H1 (cell line): ENCODE data around the gene TRIOBP. TPM values are rescaled to one million over a fixed set of nuclear protein-coding genes. Genes with fewer than 3 reads are reported as not detected.
"Not testable (repeated sequence)": the region's sequence is repeated elsewhere in the genome, so short reads cannot be mapped to it uniquely, and the experiment has no call there.

Experiments
- CTCF ChIA-PET: fragments of 300-600 bp; sonication (Branson Sonifier 250); formaldehyde crosslinking; loops from one replicate; lab custom pipeline; 2021; ENCODE audit not compliant: partially characterized antibody; lab: Charles Lee
- POLR2A ChIA-PET: fragments of 300-600 bp; sonication (Branson Sonifier 250); formaldehyde crosslinking; loops from one replicate; lab custom pipeline; 2021; ENCODE audit warnings: inconsistent platforms; ENCODE audit not compliant: partially characterized antibody; lab: Charles Lee
- DNase-seq, 2 experiments: peaks; one replicate each; pipeline versions ENCODE4 v3.0.0 to v3.0.0-alpha.2; 2010 to 2022; ENCODE audit warnings: low spot score in 2 of 2, low read depth in 1 of 2, mixed read lengths in 1 of 2
- FAIRE-seq: peaks from 2 replicates; lab custom pipeline; 2011; peaks lifted over from hg19 to GRCh38; lab: Jason Lieb, UNC
- H2AFZ ChIP-seq: 2 replicates; pipeline ENCODE4 v1.8.1; 2012; ENCODE audit warnings: low read length, inconsistent platforms
- H2AK5ac ChIP-seq: 2 replicates; pipeline ENCODE4 v1.6.1; 2013; ENCODE audit warnings: low read depth, low read length
- H2BK120ac ChIP-seq: replicated peaks from 2 replicates; pipeline ENCODE3; 2013; ENCODE audit warnings: low read depth, low read length, inconsistent platforms
- H2BK12ac ChIP-seq: 2 replicates; pipeline ENCODE4 v1.6.1; 2013; ENCODE audit warnings: low read depth, low read length
- H2BK15ac ChIP-seq: 2 replicates; pipeline ENCODE4 v1.6.1; 2013; ENCODE audit warnings: low read length
- H2BK20ac ChIP-seq: 2 replicates; pipeline ENCODE4 v1.6.1; 2013; ENCODE audit warnings: low read length
- H2BK5ac ChIP-seq: 2 replicates; pipeline ENCODE4 v1.6.1; 2013; ENCODE audit warnings: low read depth, low read length
- H3K14ac ChIP-seq: 2 replicates; pipeline ENCODE4 v1.6.1; 2013; ENCODE audit warnings: inconsistent platforms; ENCODE audit not compliant: insufficient read length
- H3K18ac ChIP-seq: 2 replicates; pipeline ENCODE4 v1.6.1; 2013; ENCODE audit warnings: low read length; ENCODE audit errors: extremely low read depth
- H3K23ac ChIP-seq: 2 replicates; pipeline ENCODE4 v1.6.1; 2013; ENCODE audit warnings: inconsistent platforms; ENCODE audit not compliant: insufficient read length
- H3K23me2 ChIP-seq: 2 replicates; pipeline ENCODE4 v1.6.1; 2013; ENCODE audit warnings: low read depth, low read length
- H3K27ac ChIP-seq: 2 replicates; pipeline ENCODE4 v1.6.1; 2011; ENCODE audit warnings: low read depth, low read length, inconsistent platforms
- H3K27me3 ChIP-seq, 4 experiments: replicated peaks in 1 of 4; 1 replicate in 1 of 4; 2 replicates in 3 of 4; pipeline versions ENCODE4 v1.6.1 to v1.8.1; 2011 to 2013; ENCODE audit warnings: low read length in 3 of 4, mild to moderate bottlenecking in 3 of 4, inconsistent platforms in 2 of 4, mixed read lengths in 2 of 4, moderate library complexity in 1 of 4; ENCODE audit not compliant: control insufficient read depth in 3 of 4, insufficient read depth in 3 of 4; ENCODE audit errors: extremely low read depth in 1 of 4
- H3K36me3 ChIP-seq, 4 experiments: 2 replicates each; pipeline versions ENCODE4 v1.6.1 to v1.8.1; 2011 to 2013; ENCODE audit warnings: mild to moderate bottlenecking in 4 of 4, low read length in 3 of 4, moderate library complexity in 2 of 4, control low read depth in 1 of 4, inconsistent platforms in 1 of 4; ENCODE audit not compliant: insufficient read depth in 4 of 4, control insufficient read depth in 2 of 4
- H3K4ac ChIP-seq: replicated peaks from 2 replicates; pipeline ENCODE3; 2013; ENCODE audit warnings: low read length, low read depth, mixed read lengths, inconsistent platforms; ENCODE audit not compliant: insufficient read length
- H3K4me1 ChIP-seq, 4 experiments: replicated peaks in 1 of 4; 1 replicate in 1 of 4; 2 replicates in 3 of 4; pipeline versions ENCODE4 v1.6.1 to v1.8.1; 2011 to 2013; ENCODE audit warnings: low read length in 3 of 4, inconsistent platforms in 2 of 4, mixed read lengths in 1 of 4; ENCODE audit not compliant: insufficient read depth in 4 of 4, control insufficient read depth in 3 of 4
- H3K4me2 ChIP-seq, 2 experiments: 2 replicates each; pipeline versions ENCODE4 v1.6.1 to v1.8.1; 2011 to 2013; ENCODE audit warnings: low read depth in 2 of 2, low read length in 2 of 2, control low read depth in 1 of 2, inconsistent platforms in 1 of 2, mild to moderate bottlenecking in 1 of 2; ENCODE audit not compliant: insufficient read depth in 1 of 2
- H3K4me3 ChIP-seq, 4 experiments: fragments of 200-600, 300-600 bp in 1 of 4; sonication (generic), shearing (Covaris generic), sonication (Bioruptor Twin) in 1 of 4; 2 replicates each; pipeline versions ENCODE4 v1.5.1 to v1.8.1; 2011 to 2016; ENCODE audit warnings: low read length in 4 of 4, low read depth in 3 of 4, control low read depth in 2 of 4, inconsistent platforms in 2 of 4, mild to moderate bottlenecking in 2 of 4, mixed read lengths in 1 of 4, moderate library complexity in 1 of 4; ENCODE audit not compliant: insufficient read depth in 2 of 4; ENCODE audit errors: extremely low read depth in 1 of 4
- H3K56ac ChIP-seq: replicated peaks from 2 replicates; pipeline ENCODE3; 2013; ENCODE audit warnings: low read depth, mild to moderate bottlenecking, mixed read lengths, low read length, inconsistent platforms; ENCODE audit not compliant: insufficient read length
- H3K79me1 ChIP-seq: 2 replicates; pipeline ENCODE4 v1.6.1; 2013; ENCODE audit warnings: low read depth, low read length, control low read depth
- H3K79me2 ChIP-seq, 2 experiments: 2 replicates each; pipeline versions ENCODE4 v1.6.1 to v1.8.1; 2012 to 2013; ENCODE audit warnings: low read length in 2 of 2, mild to moderate bottlenecking in 2 of 2, inconsistent platforms in 1 of 2; ENCODE audit not compliant: insufficient read depth in 2 of 2, control insufficient read depth in 1 of 2
- H3K9ac ChIP-seq, 4 experiments: replicated peaks in 1 of 4; 1 replicate in 1 of 4; 2 replicates in 3 of 4; pipeline versions ENCODE4 v1.6.1 to v1.8.1; 2011 to 2013; ENCODE audit warnings: low read depth in 3 of 4, low read length in 3 of 4, control low read depth in 2 of 4, mild to moderate bottlenecking in 2 of 4, moderate library complexity in 2 of 4, inconsistent platforms in 1 of 4; ENCODE audit errors: extremely low read depth in 1 of 4
- H3K9me3 ChIP-seq, 2 experiments: 2 replicates each; pipeline versions ENCODE4 v1.6.1 to v1.8.1; 2012 to 2013; ENCODE audit warnings: mild to moderate bottlenecking in 2 of 2, moderate library complexity in 2 of 2, control low read depth in 1 of 2, inconsistent platforms in 1 of 2, low read depth in 1 of 2, low read length in 1 of 2, mixed read lengths in 1 of 2; ENCODE audit not compliant: insufficient read depth in 2 of 2
- H4K20me1 ChIP-seq, 2 experiments: replicated peaks in 1 of 2; 2 replicates each; pipeline versions ENCODE3 to v1.8.1; 2011 to 2013; ENCODE audit warnings: inconsistent platforms in 2 of 2, low read length in 2 of 2, mild to moderate bottlenecking in 1 of 2; ENCODE audit not compliant: insufficient read depth in 2 of 2, control insufficient read depth in 1 of 2
- H4K5ac ChIP-seq: 2 replicates; pipeline ENCODE4 v1.6.1; 2013; ENCODE audit warnings: low read length, low read depth, mixed read lengths, inconsistent platforms; ENCODE audit not compliant: insufficient read length
- H4K8ac ChIP-seq: 2 replicates; pipeline ENCODE4 v1.8.0; 2013; ENCODE audit warnings: mild to moderate bottlenecking, moderate library complexity, low read length, inconsistent platforms; ENCODE audit not compliant: insufficient read depth; ENCODE audit errors: extremely low read depth
- H4K91ac ChIP-seq: replicated peaks from 2 replicates; pipeline ENCODE3; 2013; ENCODE audit warnings: low read length, mixed read lengths, inconsistent platforms; ENCODE audit not compliant: insufficient read length
- WGBS, 2 experiments: shearing (Covaris generic) in 1 of 2; methylation state at CpG; one replicate each; pipeline versions ENCODE4 v1.1.6 to v1.1.7; 2013 to 2015; ENCODE audit warnings: low lambda C conversion rate in 2 of 2, mixed read lengths in 2 of 2, inconsistent platforms in 1 of 2, low coverage in 1 of 2, missing lambda C conversion rate in 1 of 2; ENCODE audit not compliant: insufficient replicate concordance in 2 of 2, insufficient coverage in 1 of 2, insufficient read length in 1 of 2; ENCODE audit errors: extremely low coverage in 1 of 2, missing lambda C conversion rate in 1 of 2; 5-methylcytosine and 5-hydroxymethylcytosine counted together
- polyA plus RNA-seq, 7 experiments: library from polyadenylated mRNA; depleted of rRNA in 3 of 7; stranded (reverse) in 5 of 7; unstranded in 2 of 7; fragments of >200 nt in 5 of 7; fragments of 200-250 nt in 2 of 7; gene quantifications; 1 replicate in 5 of 7; 2 replicates in 1 of 7; 4 replicates in 1 of 7; pipeline versions ENCODE4 v1.2.1 to v1.2.3, GENCODE V29; 2011 to 2013; ENCODE audit warnings: missing spikeins in 2 of 7, mixed read lengths in 2 of 7
- total RNA-seq: library from RNA; stranded (reverse); fragmentation: NEBNext Ultra II Directional; extraction: Animal tissue kit (Norgen Biotek cat#: 25700); gene quantifications from 2 replicates; pipeline ENCODE4 v1.2.1, GENCODE V29; 2021

TRIOBP gene
- total and polyA plus RNA-seq, 2 of the 8 experiments (the other 6 are each of a cell fraction or from before 2014, with no cell fraction given), result 18.2 to 27.3 TPM

- H3K4me1 ChIP-seq, H2BK20ac ChIP-seq, H3K27ac ChIP-seq, H3K14ac ChIP-seq, H2BK15ac ChIP-seq, H3K4ac ChIP-seq, H3K56ac ChIP-seq, H3K9ac ChIP-seq, H3K4me2 ChIP-seq, H2AK5ac ChIP-seq, H3K18ac ChIP-seq, H2BK12ac ChIP-seq, H3K27me3 ChIP-seq, H4K5ac ChIP-seq, H3K79me1 ChIP-seq, H2AFZ ChIP-seq, H3K23ac ChIP-seq, H3K23me2 ChIP-seq, FAIRE-seq, H3K4me3 ChIP-seq, H2BK120ac ChIP-seq, H4K91ac ChIP-seq, H4K8ac ChIP-seq, H3K79me2 ChIP-seq, H3K9me3 ChIP-seq, H2BK5ac ChIP-seq, DNase-seq, H4K20me1 ChIP-seq: not testable (repeated sequence)
- 92% methylated on average over 7 of the region's 7 CpGs; no CpG with 5 or more reads in 1 of the 2 experiments for WGBS, 2 experiments
- POLR2A ChIA-PET, result interaction anchor here (1.9 kb wide), 1 partner anchor 14 kb away, joined by 5 read pairs; no protein-coding TSS in a partner anchor
- CTCF ChIA-PET, result interaction anchor here (0.9 to 1.3 kb wide), 3 partner anchors 36 to 76 kb away, joined by 3 to 4 read pairs (median 3); no protein-coding TSS in a partner anchor
- peaks cover 5 to 30% (median 13%) of the 10 kb centered on the region in 4 experiments; a peak in 7 of 8 replicates for H3K36me3 ChIP-seq
Observed at GRCh38 chr22:37717235-37717634, 20.4 kb downstream of the TRIOBP start.
